ENCODE results near the gene SH3BP2.
"Not testable (repeated sequence)": the region's sequence is repeated elsewhere in the genome, so short reads cannot be mapped to it uniquely, and the experiment has no call there.

Gene SH3BP2

GRCh38 chr4:2780643-2781042 is 12.2 kb upstream of the SH3BP2 start:
- WGBS (ENCODE audit: extremely low coverage, insufficient coverage, insufficient read length), result no CpG with 5 or more reads among the region's 5 CpGs
- H3K9ac ChIP-seq (ENCODE audit: low read length); H2BK12ac ChIP-seq (ENCODE audit: low read length); H3K27ac ChIP-seq (ENCODE audit: low read depth, low read length); H3K4ac ChIP-seq (ENCODE audit: low read depth, low read length); H2BK120ac ChIP-seq (ENCODE audit: insufficient read depth, low read length, poor library complexity); H3K79me1 ChIP-seq (ENCODE audit: low read length); H3K9me3 ChIP-seq (ENCODE audit: insufficient read depth, low read depth, low read length); H4K12ac ChIP-seq (ENCODE audit: low read depth, low read length); H3K23ac ChIP-seq (ENCODE audit: low read length); H3K18ac ChIP-seq (ENCODE audit: low read length); H3K14ac ChIP-seq (ENCODE audit: low read length); H2AK5ac ChIP-seq (ENCODE audit: low read length); H3K79me2 ChIP-seq (ENCODE audit: control insufficient read depth, insufficient read depth, low read length, poor library complexity); H2BK5ac ChIP-seq (ENCODE audit: low read depth, low read length, poor library complexity); H2AFZ ChIP-seq (ENCODE audit: insufficient read depth, low read length, poor library complexity); DNase-seq; H3K36me3 ChIP-seq (ENCODE audit: control insufficient read depth in 1 of 2, insufficient read depth in 2 of 2, low read length in 2 of 2); H4K91ac ChIP-seq (ENCODE audit: low read depth, low read length); H4K8ac ChIP-seq (ENCODE audit: low read depth, low read length); H3K27me3 ChIP-seq (ENCODE audit: insufficient read depth, low read length); H3K4me3 ChIP-seq (ENCODE audit: low read depth, low read length); H3K4me1 ChIP-seq (ENCODE audit: control insufficient read depth in 1 of 2, insufficient read depth in 2 of 2, low read length in 2 of 2); H3K4me2 ChIP-seq (ENCODE audit: low read length): not testable (repeated sequence)

- H2AK5ac ChIP-seq (ENCODE audit: low read length), result no peak overlapping the region
- H3K27ac ChIP-seq (ENCODE audit: low read depth, low read length), result no peak overlapping the region
- no peaks in the 10 kb centered on the region for H3K9me3 ChIP-seq (ENCODE audit: insufficient read depth, low read depth, low read length)
- no peak overlapping the region for H4K91ac ChIP-seq (ENCODE audit: low read depth, low read length)
- no peaks in the 10 kb centered on the region for H3K4me1 ChIP-seq (ENCODE audit: control insufficient read depth in 1 of 2, insufficient read depth in 2 of 2, low read length in 2 of 2)
- WGBS (ENCODE audit: extremely low coverage, insufficient coverage, insufficient read length), result no CpG with 5 or more reads among the region's 10 CpGs
- H3K27me3 ChIP-seq (ENCODE audit: insufficient read depth, low read length), result no peaks in the 10 kb centered on the region
- no peak overlapping the region for H3K4ac ChIP-seq (ENCODE audit: low read depth, low read length)
- no peak overlapping the region for H2AFZ ChIP-seq (ENCODE audit: insufficient read depth, low read length, poor library complexity)
- H3K18ac ChIP-seq (ENCODE audit: low read length), result no peak overlapping the region
- no peaks in the 10 kb centered on the region for H3K79me2 ChIP-seq (ENCODE audit: control insufficient read depth, insufficient read depth, low read length, poor library complexity)
- no peak overlapping the region for H3K9ac ChIP-seq (ENCODE audit: low read length)
- H3K36me3 ChIP-seq (ENCODE audit: control insufficient read depth in 1 of 2, insufficient read depth in 2 of 2, low read length in 2 of 2), result no peaks in the 10 kb centered on the region
- no peak overlapping the region for H4K8ac ChIP-seq (ENCODE audit: low read depth, low read length)
- no peak overlapping the region for H2BK12ac ChIP-seq (ENCODE audit: low read length)
- H4K12ac ChIP-seq (ENCODE audit: low read depth, low read length), result no peak overlapping the region
- H2BK120ac ChIP-seq (ENCODE audit: insufficient read depth, low read length, poor library complexity), result no peak overlapping the region
- H3K14ac ChIP-seq (ENCODE audit: low read length), result no peak overlapping the region
- no peak overlapping the region for H3K4me2 ChIP-seq (ENCODE audit: low read length)
- H3K79me1 ChIP-seq (ENCODE audit: low read length), result no peaks in the 10 kb centered on the region
- no peak overlapping the region for H3K4me3 ChIP-seq (ENCODE audit: low read depth, low read length)
- no peak for DNase-seq
- no peak overlapping the region for H2BK5ac ChIP-seq (ENCODE audit: low read depth, low read length, poor library complexity)
- no peak overlapping the region for H3K23ac ChIP-seq (ENCODE audit: low read length)
These were observed 11.0 kb upstream of the SH3BP2 start for GRCh38 chr4:2781911-2782310.

GRCh38 chr4:2783790-2784189 is 9.1 kb upstream of the SH3BP2 start:
- Histone ChIP-seq H4K12ac (ENCODE audit: low read depth, low read length) (no peak overlapping the region), H3K18ac (ENCODE audit: low read length) (no peak overlapping the region), H3K4ac (ENCODE audit: low read depth, low read length) (no peak overlapping the region), H3K14ac (ENCODE audit: low read length) (no peak overlapping the region), H3K27me3 (ENCODE audit: insufficient read depth, low read length) (no peaks in the 10 kb centered on the region), H3K9me3 (ENCODE audit: insufficient read depth, low read depth, low read length) (no peaks in the 10 kb centered on the region), H3K23ac (ENCODE audit: low read length) (no peak overlapping the region), H2AK5ac (ENCODE audit: low read length) (no peak overlapping the region), H3K27ac (ENCODE audit: low read depth, low read length) (no peak overlapping the region), H2BK5ac (ENCODE audit: low read depth, low read length, poor library complexity) (no peak overlapping the region), H4K91ac (ENCODE audit: low read depth, low read length) (no peak overlapping the region), H3K4me2 (ENCODE audit: low read length) (no peak overlapping the region), H2BK120ac (ENCODE audit: insufficient read depth, low read length, poor library complexity) (no peak overlapping the region), H2BK12ac (ENCODE audit: low read length) (no peak overlapping the region), H3K9ac (ENCODE audit: low read length) (no peak overlapping the region), H3K4me1 (ENCODE audit: control insufficient read depth in 1 of 2, insufficient read depth in 2 of 2, low read length in 2 of 2) (no peaks in the 10 kb centered on the region), H4K8ac (ENCODE audit: low read depth, low read length) (no peak overlapping the region), H3K79me2 (ENCODE audit: control insufficient read depth, insufficient read depth, low read length, poor library complexity) (no peaks in the 10 kb centered on the region), H2AFZ (ENCODE audit: insufficient read depth, low read length, poor library complexity) (no peak overlapping the region), H3K4me3 (ENCODE audit: low read depth, low read length) (no peak overlapping the region), H3K36me3 (ENCODE audit: control insufficient read depth in 1 of 2, insufficient read depth in 2 of 2, low read length in 2 of 2) (no peaks in the 10 kb centered on the region), H3K79me1 (ENCODE audit: low read length) (no peaks in the 10 kb centered on the region)
- WGBS (ENCODE audit: extremely low coverage, insufficient coverage, insufficient read length), result no CpG with 5 or more reads among the region's 4 CpGs
- DNase-seq, result no peak

- Histone ChIP-seq H4K8ac (ENCODE audit: low read depth, low read length) (no peak overlapping the region), H3K27ac (ENCODE audit: low read depth, low read length) (no peak overlapping the region), H2AK5ac (ENCODE audit: low read length) (no peak overlapping the region), H2BK5ac (ENCODE audit: low read depth, low read length, poor library complexity) (no peak overlapping the region), H3K4ac (ENCODE audit: low read depth, low read length) (no peak overlapping the region), H3K36me3 (ENCODE audit: control insufficient read depth in 1 of 2, insufficient read depth in 2 of 2, low read length in 2 of 2) (no peaks in the 10 kb centered on the region), H3K79me1 (ENCODE audit: low read length) (no peaks in the 10 kb centered on the region), H3K9ac (ENCODE audit: low read length) (no peak overlapping the region), H2BK120ac (ENCODE audit: insufficient read depth, low read length, poor library complexity) (no peak overlapping the region), H3K18ac (ENCODE audit: low read length) (no peak overlapping the region), H3K27me3 (ENCODE audit: insufficient read depth, low read length) (no peaks in the 10 kb centered on the region), H3K4me2 (ENCODE audit: low read length) (no peak overlapping the region), H3K14ac (ENCODE audit: low read length) (no peak overlapping the region), H2BK12ac (ENCODE audit: low read length) (no peak overlapping the region), H3K23ac (ENCODE audit: low read length) (no peak overlapping the region), H4K91ac (ENCODE audit: low read depth, low read length) (no peak overlapping the region), H2AFZ (ENCODE audit: insufficient read depth, low read length, poor library complexity) (no peak overlapping the region), H3K79me2 (ENCODE audit: control insufficient read depth, insufficient read depth, low read length, poor library complexity) (no peaks in the 10 kb centered on the region), H3K4me3 (ENCODE audit: low read depth, low read length) (no peak overlapping the region), H4K12ac (ENCODE audit: low read depth, low read length) (no peak overlapping the region), H3K4me1 (ENCODE audit: control insufficient read depth in 1 of 2, insufficient read depth in 2 of 2, low read length in 2 of 2) (no peaks in the 10 kb centered on the region), H3K9me3 (ENCODE audit: insufficient read depth, low read depth, low read length) (peaks cover 3% of the 10 kb centered on the region)
- WGBS (ENCODE audit: extremely low coverage, insufficient coverage, insufficient read length), result no CpG with 5 or more reads among the region's 4 CpGs
- DNase-seq, result no peak
These were observed 7.3 kb upstream of the SH3BP2 start for GRCh38 chr4:2785613-2786012.
